ENCODE measurements around the gene TMEM255B.
"Not testable (repeated sequence)": the region's sequence is repeated elsewhere in the genome, so short reads cannot be mapped to it uniquely, and the experiment has no call there.

TMEM255B gene

DNA sequence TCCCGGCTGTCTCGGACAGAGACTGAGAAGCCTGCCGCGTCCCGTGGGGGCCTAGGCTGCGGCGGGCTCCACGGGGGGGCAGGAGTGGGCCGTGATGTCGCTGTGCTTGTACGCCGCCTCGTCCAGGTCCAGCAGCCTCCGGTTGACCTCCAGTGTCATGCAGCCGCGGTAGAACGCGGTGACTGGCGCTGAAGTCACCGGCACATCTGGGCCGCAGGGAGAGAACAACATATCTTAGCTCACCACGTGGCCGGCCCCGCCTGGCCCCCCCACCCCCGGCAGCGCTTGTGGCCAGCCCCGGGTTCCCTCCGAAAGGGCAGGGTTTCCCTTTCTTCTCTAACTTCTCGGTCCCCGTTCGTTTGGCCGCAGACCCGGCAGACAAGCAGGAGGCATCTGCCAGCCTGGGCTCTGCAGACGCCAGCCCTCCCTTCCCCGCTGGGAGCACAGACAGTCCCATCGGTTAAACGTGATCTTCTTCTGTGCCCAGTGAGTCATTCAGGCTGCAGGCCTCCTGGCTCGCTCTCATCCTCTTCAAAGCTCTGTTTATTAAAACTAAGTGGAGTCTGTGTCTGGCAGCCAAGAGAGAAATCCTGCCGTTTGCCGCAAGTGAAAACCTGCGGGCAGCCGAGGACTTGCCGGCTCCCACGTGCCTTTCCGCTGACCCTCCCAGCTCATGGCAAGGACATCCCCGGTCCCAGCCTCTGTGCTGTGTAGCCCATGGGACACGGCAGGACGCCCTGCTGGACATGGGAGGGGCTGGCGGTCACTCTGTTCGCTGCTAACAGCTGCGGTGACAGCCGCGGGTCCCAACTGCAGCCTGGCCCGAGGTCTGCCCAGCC is 62.0 kb downstream of the TMEM255B start:
- no peak for DNase-seq

DNA sequence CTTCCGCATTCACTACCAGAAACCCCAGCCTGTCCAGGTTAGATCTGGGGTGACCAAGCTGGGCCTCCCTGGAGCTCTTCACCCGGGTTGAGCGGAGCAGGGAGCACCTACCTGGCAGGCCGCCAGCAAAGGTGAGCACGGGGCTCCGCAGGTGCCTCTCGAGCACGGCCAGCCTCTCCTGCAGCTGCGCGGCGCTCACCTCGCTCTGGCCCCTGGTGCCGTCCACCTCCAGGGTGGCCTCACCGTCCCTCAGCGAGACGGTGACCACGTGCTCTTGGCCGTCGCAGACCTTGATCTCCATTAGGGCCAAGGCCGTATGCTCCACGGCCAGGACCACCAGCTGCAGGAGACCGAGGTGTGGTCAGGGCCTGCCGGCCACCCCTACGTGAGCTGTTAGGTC is 62.8 kb downstream of the TMEM255B start:
- no peak for DNase-seq

GRCh38 chr13:113822266-113822665 is 63.2 kb downstream of the TMEM255B start:
- DNase-seq: no peak

- DNase-seq: no peak
These were observed 64.1 kb downstream of the TMEM255B start for GRCh38 chr13:113822956-113823744.

DNA sequence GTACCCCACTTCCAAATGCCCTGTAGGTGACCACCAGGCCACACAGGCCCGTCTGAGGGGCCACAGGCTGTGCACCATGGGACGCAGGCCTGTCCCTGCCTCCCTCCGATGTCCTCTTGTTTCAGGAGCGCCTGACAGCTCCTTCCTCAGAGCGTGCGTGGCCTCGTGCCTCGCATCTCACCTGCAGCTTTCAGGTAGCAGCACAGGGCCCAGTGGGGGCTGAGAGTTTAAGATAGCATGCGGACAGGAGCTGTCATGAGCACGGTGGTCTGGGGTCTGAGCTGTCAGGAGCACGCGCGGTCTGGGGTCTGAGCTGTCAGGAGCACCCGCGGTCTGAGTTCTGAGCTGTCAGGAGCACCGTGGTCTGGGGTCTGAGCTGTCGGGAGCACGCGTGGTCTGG is 64.7 kb downstream of the TMEM255B start:
- DNase-seq: no peak

- DNase-seq: no peak
These were observed 66.8 kb downstream of the TMEM255B start for GRCh38 chr13:113825841-113826240.

DNA sequence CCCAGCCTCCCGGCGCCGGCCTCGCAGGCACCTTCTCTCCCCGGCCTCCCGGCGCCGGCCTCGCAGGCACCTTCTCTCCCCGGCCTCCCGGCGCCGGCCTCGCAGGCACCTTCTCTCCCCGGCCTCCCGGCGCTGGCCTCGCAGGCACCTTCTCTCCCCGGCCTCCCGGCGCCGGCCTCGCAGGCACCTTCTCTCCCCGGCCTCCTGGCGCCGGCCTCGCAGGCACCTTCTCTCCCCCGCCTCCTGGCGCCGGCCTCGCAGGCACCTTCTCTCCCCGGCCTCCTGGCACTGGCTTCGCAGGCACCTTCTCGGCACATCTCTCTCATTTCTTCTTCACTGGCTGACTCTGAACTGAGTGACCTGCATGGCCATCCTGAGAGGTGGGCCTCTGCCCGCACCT is 67.4 kb downstream of the TMEM255B start:
- DNase-seq: not testable (repeated sequence)

DNA sequence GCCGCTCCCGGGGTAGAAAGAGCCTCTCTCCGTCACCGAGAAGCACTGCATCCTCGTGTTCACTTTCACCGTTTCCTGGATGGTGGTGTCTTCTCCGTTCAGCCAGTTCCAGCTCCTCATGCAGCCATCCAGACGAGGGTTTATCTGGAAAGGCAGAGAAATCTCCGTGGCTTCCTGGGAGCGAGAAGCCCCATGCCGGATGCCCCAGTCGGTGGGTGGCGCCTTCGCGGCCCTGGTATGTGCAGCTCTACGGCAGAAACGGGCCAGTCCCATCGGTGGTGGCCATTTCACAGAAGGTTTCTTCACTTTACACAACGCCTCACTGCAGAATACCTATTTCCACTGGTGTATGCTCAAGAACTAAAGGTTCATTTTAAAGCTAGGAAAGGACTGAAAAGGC is 68.0 kb downstream of the TMEM255B start:
- DNase-seq: no peak

GRCh38 chr13:113828282-113828825 is 69.3 kb downstream of the TMEM255B start:
- DNase-seq: no peak

DNA sequence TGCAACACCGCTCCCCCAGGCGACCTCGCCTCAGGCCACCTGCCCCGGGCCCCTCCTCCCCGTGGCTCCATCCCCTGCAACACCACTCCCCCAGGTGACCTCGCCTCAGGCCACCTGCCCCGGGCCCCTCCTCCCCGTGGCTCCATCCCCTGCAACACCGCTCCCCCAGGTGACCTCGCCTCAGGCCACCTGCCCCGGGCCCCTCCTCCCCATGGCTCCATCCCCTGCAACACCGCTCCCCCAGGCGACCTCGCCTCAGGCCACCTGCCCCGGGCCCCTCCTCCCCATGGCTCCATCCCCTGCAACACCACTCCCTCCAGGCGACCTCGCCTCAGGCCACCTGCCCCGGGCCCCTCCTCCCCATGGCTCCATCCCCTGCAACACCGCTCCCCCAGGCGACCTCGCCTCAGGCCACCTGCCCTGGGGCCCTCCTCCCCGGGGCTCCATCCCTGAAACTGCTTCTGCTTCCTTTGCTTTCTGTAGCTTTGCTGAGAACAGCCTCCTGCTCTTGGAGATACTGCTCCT is 71.5 kb downstream of the TMEM255B start:
- DNase-seq: not testable (repeated sequence)

DNA sequence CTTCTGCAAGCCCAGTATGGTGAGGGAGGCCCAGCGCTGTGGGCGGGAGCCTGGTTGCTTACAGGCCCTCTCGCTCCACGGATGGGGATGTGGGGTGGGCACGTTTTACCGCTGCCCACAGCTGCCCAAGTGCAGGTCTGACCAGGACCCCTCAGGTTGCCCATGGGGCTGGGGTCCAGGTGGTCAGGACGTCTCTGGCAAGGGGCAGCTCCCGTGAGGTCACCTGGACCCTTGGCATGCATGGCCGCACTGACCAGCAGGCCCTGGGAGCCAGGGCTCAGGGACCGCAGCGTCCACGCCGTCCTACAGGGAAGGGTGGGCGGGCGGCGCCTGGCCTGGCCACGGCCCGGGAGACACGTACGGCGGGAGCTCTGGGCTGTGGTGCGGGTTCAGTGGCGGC is 72.0 kb downstream of the TMEM255B start:
- no peak for DNase-seq

GRCh38 chr13:113832205-113832604 is 73.2 kb downstream of the TMEM255B start:
- DNase-seq: no peak

GRCh38 chr13:113832631-113833030 is 73.6 kb downstream of the TMEM255B start:
- no peak for DNase-seq

- DNase-seq: no peak
These were observed 74.2 kb downstream of the TMEM255B start for GRCh38 chr13:113833111-113833830.

- not testable (repeated sequence) for DNase-seq
These were observed 75.0 kb downstream of the TMEM255B start for GRCh38 chr13:113834006-113834405.

GRCh38 chr13:113834496-113835200 is 75.6 kb downstream of the TMEM255B start:
- DNase-seq: no peak

DNA sequence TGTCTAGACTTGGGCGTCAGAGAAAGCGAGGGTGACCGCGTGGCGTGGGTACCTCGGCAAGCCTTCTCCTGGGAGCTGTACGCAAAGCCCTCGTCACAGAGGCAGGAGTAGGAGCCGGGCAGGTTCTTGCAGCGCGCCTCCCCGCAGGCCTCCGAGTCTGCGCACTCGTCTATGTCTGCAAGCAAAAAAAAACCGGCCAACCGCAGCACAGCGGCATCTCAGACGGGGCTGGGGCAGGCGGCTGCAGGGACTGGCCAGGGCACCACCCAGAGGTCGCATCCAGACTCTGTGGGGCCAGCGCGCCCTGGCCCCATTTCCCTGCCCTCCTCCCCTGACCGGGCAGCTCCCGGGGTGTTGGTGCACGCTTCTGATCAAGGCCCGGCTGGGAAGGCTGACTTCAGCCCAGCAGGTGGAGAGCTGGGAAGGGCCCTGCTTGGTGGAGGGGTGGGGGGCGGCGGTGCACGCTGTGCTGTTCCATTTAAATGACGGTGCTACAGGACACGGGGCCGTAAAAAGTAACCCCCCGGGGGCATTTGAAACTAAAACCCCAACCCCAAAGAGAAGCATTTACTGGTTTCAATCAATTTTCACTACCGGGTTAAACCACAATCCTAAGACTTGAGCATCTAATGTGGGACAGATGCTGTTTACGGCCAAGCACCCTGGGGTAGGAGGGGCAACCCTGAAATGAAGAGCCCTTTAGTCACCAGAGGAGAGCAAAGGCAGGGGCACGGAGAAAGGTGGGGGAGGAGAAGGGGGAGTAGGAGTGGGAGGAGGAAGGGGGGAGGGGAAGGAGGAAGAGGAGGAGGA is 76.6 kb downstream of the TMEM255B start:
- no peak for DNase-seq

- DNase-seq: no peak
These were observed 77.9 kb downstream of the TMEM255B start for GRCh38 chr13:113836768-113837559.

DNA sequence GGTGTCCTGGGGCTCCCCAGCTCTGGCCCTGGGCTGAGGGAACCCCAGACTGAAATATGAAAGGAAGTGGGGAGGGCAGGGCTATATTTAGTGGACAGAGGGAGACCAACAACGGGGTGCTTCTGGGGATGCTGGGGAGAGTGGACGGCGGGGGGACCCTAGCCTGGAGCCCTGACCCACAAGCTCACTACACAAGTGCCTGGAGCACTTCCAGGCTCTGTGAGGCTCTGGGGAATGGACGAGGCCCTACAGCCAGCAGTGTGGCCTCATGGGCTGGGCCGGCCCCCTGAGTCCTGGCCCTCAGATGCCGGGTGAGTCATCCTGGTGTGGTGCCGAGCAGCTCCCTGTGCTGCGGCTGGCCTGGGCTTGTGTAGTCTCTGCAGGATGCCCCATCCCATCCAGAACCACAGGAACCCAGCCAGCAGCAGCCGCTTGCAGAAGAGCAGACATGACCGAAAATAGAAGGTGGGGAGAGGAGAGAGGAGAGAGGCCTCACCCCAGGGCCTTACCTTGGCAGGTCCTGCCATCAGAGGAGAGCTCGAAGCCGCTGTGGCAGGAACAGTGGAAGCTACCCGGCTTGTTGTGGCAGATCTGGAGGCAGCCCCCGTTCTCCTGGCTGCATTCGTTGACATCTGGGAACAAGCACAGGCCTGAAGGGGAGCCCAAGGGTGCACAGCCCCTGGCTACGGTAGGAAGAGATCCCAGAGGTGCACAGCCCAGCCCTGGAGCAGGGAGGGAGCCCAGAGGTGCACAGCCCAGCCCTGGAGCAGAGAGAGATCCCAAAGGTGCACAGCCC is 78.7 kb downstream of the TMEM255B start:
- no peak for DNase-seq

Data from activated CD4-positive, alpha-beta T cell treated with anti-CD3 and anti-CD28 coated beads for 4 hours (primary cell).